Measurements from ENCODE around the gene AIP.

AIP gene

GRCh38 chr11:67453816-67454732 lies 28.8 kb upstream of the AIP start:
- TF ChIP-seq CTCF (IDR thresholded peaks at IDR 0.05; ENCODE audit: control extremely low read depth, extremely low read depth, low read depth, missing control alignments) = no peak
- no peak for DNase-seq (ENCODE audit: extremely low spot score)
- POLR2A ChIA-PET = interaction anchor here (0.5 kb wide), 1 partner anchor 23 kb away, joined by 6 read pairs; no protein-coding TSS in a partner anchor
- CTCF ChIA-PET = interaction anchor here (1.1 kb wide), 1 partner anchor 103 kb away, joined by 3 read pairs; no protein-coding TSS in a partner anchor

GRCh38 chr11:67455054-67455453 lies 27.8 kb upstream of the AIP start, which contains the start of gene CABP4:
CABP4 (plus strand) TSS chr11:67455354; CDS start chr11:67455424, 70 bp downstream.
- CTCF ChIA-PET = interaction anchor here (1.0 to 1.1 kb wide), 2 partner anchors 10 to 104 kb away, joined by 3 read pairs; no protein-coding TSS in a partner anchor
- DNase-seq (ENCODE audit: extremely low spot score) = no peak
- TF ChIP-seq CTCF (IDR thresholded peaks at IDR 0.05; ENCODE audit: control extremely low read depth, extremely low read depth, low read depth, missing control alignments) = no peak
- POLR2A ChIA-PET = interaction anchor here (0.5 kb wide), 1 partner anchor 24 kb away, joined by 6 read pairs; no protein-coding TSS in a partner anchor

GRCh38 chr11:67456068-67456705 lies 26.6 kb upstream of the AIP start:
- ChIA-PET POLR2A (interaction anchor here (0.8 kb wide), 1 partner anchor 12 kb away, joined by 3 read pairs; no protein-coding TSS in a partner anchor), CTCF (interaction anchor here (1.0 to 1.7 kb wide), 2 partner anchors 29 to 110 kb away, joined by 3 to 6 read pairs; no protein-coding TSS in a partner anchor)
- no peak for TF ChIP-seq CTCF (IDR thresholded peaks at IDR 0.05; ENCODE audit: control extremely low read depth, extremely low read depth, low read depth, missing control alignments)
- no peak for DNase-seq (ENCODE audit: extremely low spot score)

GRCh38 chr11:67457453-67457852 lies 25.4 kb upstream of the AIP start:
- no peak for DNase-seq (ENCODE audit: extremely low spot score)
- no peak for TF ChIP-seq CTCF (IDR thresholded peaks at IDR 0.05; ENCODE audit: control extremely low read depth, extremely low read depth, low read depth, missing control alignments)
- ChIA-PET POLR2A (no interaction called here), CTCF (interaction anchor here (1.7 kb wide), 1 partner anchor 112 kb away, joined by 6 read pairs; no protein-coding TSS in a partner anchor)

- CTCF ChIA-PET = interaction anchor here (3.7 kb wide), 1 partner anchor 20 kb away, joined by 19 read pairs; the partner anchor contains the start of gene PTPRCAP
- no peak for TF ChIP-seq CTCF (IDR thresholded peaks at IDR 0.05; ENCODE audit: control extremely low read depth, extremely low read depth, low read depth, missing control alignments)
- DNase-seq (ENCODE audit: extremely low spot score) = no peak
- POLR2A ChIA-PET = interaction anchor here (0.6 to 1.4 kb wide), 2 partner anchors 8 to 10 kb away, joined by 4 read pairs; no protein-coding TSS in a partner anchor
These were observed 24.6 kb upstream of the AIP start for GRCh38 chr11:67458266-67458665.

- TF ChIP-seq CTCF (IDR thresholded peaks at IDR 0.05; ENCODE audit: control extremely low read depth, extremely low read depth, low read depth, missing control alignments) = no peak
- ChIA-PET POLR2A (no interaction called here), CTCF (no interaction called here)
- DNase-seq (ENCODE audit: extremely low spot score) = no peak
These were observed 19.6 kb upstream of the AIP start for GRCh38 chr11:67463186-67463585.

Data from GM10248 (cell line).